Measurements from ENCODE around the gene SPEF1.

SPEF1 gene

DNA sequence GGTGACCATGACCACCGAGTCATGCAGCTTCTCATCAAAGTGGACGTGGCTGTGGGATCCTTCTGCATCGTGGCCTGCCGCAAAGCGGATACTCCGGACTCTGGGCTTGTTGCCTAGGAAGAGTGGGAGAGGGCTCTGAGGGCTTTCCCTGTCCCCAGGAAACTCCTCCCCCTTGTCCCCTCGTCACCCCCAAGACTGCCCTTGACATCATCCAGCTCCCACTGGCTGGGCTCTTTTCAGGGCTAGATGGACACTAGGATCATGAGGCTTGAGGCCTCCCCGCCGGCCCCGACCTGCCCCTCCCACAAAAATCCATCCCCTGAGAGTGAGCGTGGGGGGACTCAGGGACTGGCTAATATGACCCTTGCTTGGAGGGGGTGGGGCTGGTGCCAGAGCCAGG is 22.7 kb downstream of the SPEF1 start:
- H3K4me3 ChIP-seq (ENCODE audit: low read length): no peak overlapping the region
- H3K36me3 ChIP-seq (ENCODE audit: control insufficient read depth, low read depth, low read length): peaks cover 17% of the 10 kb centered on the region
- no peaks in the 10 kb centered on the region for H3K27me3 ChIP-seq (ENCODE audit: control insufficient read depth, insufficient read depth, low read length)
- H3K9me3 ChIP-seq (ENCODE audit: control insufficient read depth, low read depth, low read length): no peaks in the 10 kb centered on the region
- no peaks in the 10 kb centered on the region for H3K4me1 ChIP-seq (ENCODE audit: control insufficient read depth, low read depth, low read length)
- H3K27ac ChIP-seq (ENCODE audit: low read length): no peak overlapping the region
- H3K9ac ChIP-seq (ENCODE audit: low read length): no peak overlapping the region

- Histone ChIP-seq H3K4me1 (ENCODE audit: control insufficient read depth, low read depth, low read length) (peaks cover 7% of the 10 kb centered on the region), H3K4me3 (ENCODE audit: low read length) (no peak overlapping the region), H3K36me3 (ENCODE audit: control insufficient read depth, low read depth, low read length) (peaks cover 17% of the 10 kb centered on the region), H3K27ac (ENCODE audit: low read length) (no peak overlapping the region), H3K9ac (ENCODE audit: low read length) (no peak overlapping the region), H3K27me3 (ENCODE audit: control insufficient read depth, insufficient read depth, low read length) (peaks cover 7% of the 10 kb centered on the region), H3K9me3 (ENCODE audit: control insufficient read depth, low read depth, low read length) (no peaks in the 10 kb centered on the region)
These were observed 24.0 kb downstream of the SPEF1 start for GRCh38 chr20:3757268-3757667.

- H3K36me3 ChIP-seq (ENCODE audit: control insufficient read depth, low read depth, low read length): peaks cover 12% of the 10 kb centered on the region
- no peak overlapping the region for H3K9ac ChIP-seq (ENCODE audit: low read length)
- peaks cover 19% of the 10 kb centered on the region for H3K27me3 ChIP-seq (ENCODE audit: control insufficient read depth, insufficient read depth, low read length)
- peaks cover 8% of the 10 kb centered on the region for H3K4me1 ChIP-seq (ENCODE audit: control insufficient read depth, low read depth, low read length)
- H3K27ac ChIP-seq (ENCODE audit: low read length): no peak overlapping the region
- no peaks in the 10 kb centered on the region for H3K9me3 ChIP-seq (ENCODE audit: control insufficient read depth, low read depth, low read length)
- no peak overlapping the region for H3K4me3 ChIP-seq (ENCODE audit: low read length)
These were observed 25.3 kb downstream of the SPEF1 start for GRCh38 chr20:3755814-3756480.

DNA sequence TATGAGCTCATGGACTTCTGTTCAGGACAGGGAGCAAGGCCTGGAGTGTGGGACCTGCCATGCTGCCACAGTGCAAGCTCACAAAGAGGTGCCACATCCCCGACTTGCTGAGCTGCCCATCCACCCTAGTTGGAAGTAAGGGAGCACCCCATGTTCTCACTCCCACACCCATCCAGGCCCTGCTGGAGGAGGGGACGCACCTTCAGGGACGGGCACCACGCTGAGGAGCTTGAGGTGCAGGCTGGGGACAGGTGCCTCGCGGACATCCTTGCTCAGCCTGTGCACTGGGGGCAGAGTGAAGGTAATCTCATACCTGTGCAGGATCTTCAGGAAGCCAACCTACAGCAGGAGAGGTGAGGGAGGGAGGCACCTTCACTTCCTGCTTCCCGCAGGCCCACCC is 26.0 kb downstream of the SPEF1 start:
- H3K4me1 ChIP-seq (ENCODE audit: control insufficient read depth, low read depth, low read length): peaks cover 8% of the 10 kb centered on the region
- H3K27me3 ChIP-seq (ENCODE audit: control insufficient read depth, insufficient read depth, low read length): peaks cover 26% of the 10 kb centered on the region
- H3K9ac ChIP-seq (ENCODE audit: low read length): no peak overlapping the region
- peaks cover 9% of the 10 kb centered on the region for H3K36me3 ChIP-seq (ENCODE audit: control insufficient read depth, low read depth, low read length)
- H3K27ac ChIP-seq (ENCODE audit: low read length): no peak overlapping the region
- no peak overlapping the region for H3K4me3 ChIP-seq (ENCODE audit: low read length)
- no peaks in the 10 kb centered on the region for H3K9me3 ChIP-seq (ENCODE audit: control insufficient read depth, low read depth, low read length)

DNA sequence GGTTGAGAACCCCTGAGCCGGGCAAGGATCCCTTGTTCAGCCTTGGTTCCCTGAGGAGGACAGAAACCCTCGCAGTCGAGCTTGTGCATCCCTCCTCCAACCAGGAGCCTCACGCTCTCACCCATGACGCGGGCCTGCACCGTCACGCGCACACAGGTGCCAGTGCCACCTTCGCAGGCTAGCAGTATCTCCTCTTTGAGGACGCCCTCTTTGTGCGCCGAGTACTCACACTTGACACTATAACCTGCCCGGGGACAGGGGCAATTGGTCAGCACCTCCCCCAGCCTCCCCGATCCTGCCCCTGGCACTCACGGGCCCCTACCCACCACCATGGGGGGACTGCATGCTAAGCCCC is 27.0 kb downstream of the SPEF1 start:
- Histone ChIP-seq H3K4me3 (ENCODE audit: low read length) (no peak overlapping the region), H3K27ac (ENCODE audit: low read length) (no peak overlapping the region), H3K27me3 (ENCODE audit: control insufficient read depth, insufficient read depth, low read length) (peaks cover 36% of the 10 kb centered on the region), H3K9me3 (ENCODE audit: control insufficient read depth, low read depth, low read length) (no peaks in the 10 kb centered on the region), H3K9ac (ENCODE audit: low read length) (no peak overlapping the region), H3K4me1 (ENCODE audit: control insufficient read depth, low read depth, low read length) (peaks cover 8% of the 10 kb centered on the region), H3K36me3 (ENCODE audit: control insufficient read depth, low read depth, low read length) (peaks cover 9% of the 10 kb centered on the region)

- Histone ChIP-seq H3K9me3 (ENCODE audit: control insufficient read depth, low read depth, low read length) (no peaks in the 10 kb centered on the region), H3K27ac (ENCODE audit: low read length) (no peak overlapping the region), H3K27me3 (ENCODE audit: control insufficient read depth, insufficient read depth, low read length) (peaks cover 41% of the 10 kb centered on the region), H3K36me3 (ENCODE audit: control insufficient read depth, low read depth, low read length) (peaks cover 9% of the 10 kb centered on the region), H3K4me3 (ENCODE audit: low read length) (no peak overlapping the region), H3K4me1 (ENCODE audit: control insufficient read depth, low read depth, low read length) (peaks cover 8% of the 10 kb centered on the region), H3K9ac (ENCODE audit: low read length) (no peak overlapping the region)
These were observed 27.6 kb downstream of the SPEF1 start for GRCh38 chr20:3753501-3754275.

- peaks cover 8% of the 10 kb centered on the region for H3K4me1 ChIP-seq (ENCODE audit: control insufficient read depth, low read depth, low read length)
- peaks cover 47% of the 10 kb centered on the region for H3K27me3 ChIP-seq (ENCODE audit: control insufficient read depth, insufficient read depth, low read length)
- H3K36me3 ChIP-seq (ENCODE audit: control insufficient read depth, low read depth, low read length): peaks cover 7% of the 10 kb centered on the region
- H3K27ac ChIP-seq (ENCODE audit: low read length): no peak overlapping the region
- no peak overlapping the region for H3K9ac ChIP-seq (ENCODE audit: low read length)
- H3K4me3 ChIP-seq (ENCODE audit: low read length): no peak overlapping the region
- no peaks in the 10 kb centered on the region for H3K9me3 ChIP-seq (ENCODE audit: control insufficient read depth, low read depth, low read length)
These were observed 28.1 kb downstream of the SPEF1 start for GRCh38 chr20:3753098-3753497.

DNA sequence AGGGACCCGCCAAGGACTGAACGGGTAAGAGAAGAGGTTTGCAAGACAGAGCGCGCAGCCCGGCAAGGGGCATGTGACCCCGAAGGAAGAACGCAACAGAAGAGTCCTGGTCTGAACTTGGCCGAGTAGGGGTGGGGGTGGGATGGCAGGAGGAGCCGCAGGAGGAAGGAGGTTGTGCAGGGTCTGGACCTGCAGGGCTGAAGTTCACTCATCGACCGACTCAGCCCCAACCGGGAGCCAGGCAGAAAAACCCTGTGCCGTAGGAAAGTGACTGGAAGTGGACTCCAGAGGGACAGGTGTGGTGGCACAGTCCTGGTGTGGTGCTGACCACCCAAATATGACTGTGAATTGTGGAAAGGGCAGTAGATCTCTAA is 28.9 kb downstream of the SPEF1 start:
- peaks cover 52% of the 10 kb centered on the region for H3K27me3 ChIP-seq (ENCODE audit: control insufficient read depth, insufficient read depth, low read length)
- no peak overlapping the region for H3K27ac ChIP-seq (ENCODE audit: low read length)

GRCh38 chr20:3751675-3752385 is 29.4 kb downstream of the SPEF1 start:
- no peak overlapping the region for H3K27ac ChIP-seq (ENCODE audit: low read length)
- H3K27me3 ChIP-seq (ENCODE audit: control insufficient read depth, insufficient read depth, low read length): peaks cover 55% of the 10 kb centered on the region
- H3K4me1 ChIP-seq (ENCODE audit: control insufficient read depth, low read depth, low read length): peaks cover 8% of the 10 kb centered on the region
- peak overlapping the region; percentile 50 for H3K4me3 ChIP-seq (ENCODE audit: low read length)
- H3K9ac ChIP-seq (ENCODE audit: low read length): no peak overlapping the region
- H3K9me3 ChIP-seq (ENCODE audit: control insufficient read depth, low read depth, low read length): no peaks in the 10 kb centered on the region
- peaks cover 3% of the 10 kb centered on the region for H3K36me3 ChIP-seq (ENCODE audit: control insufficient read depth, low read depth, low read length)

More for the DNA sequence above, 28.9 kb downstream of the SPEF1 start:
- peaks cover 8% of the 10 kb centered on the region for H3K4me1 ChIP-seq (ENCODE audit: control insufficient read depth, low read depth, low read length)
- no peak overlapping the region for H3K9ac ChIP-seq (ENCODE audit: low read length)
- no peaks in the 10 kb centered on the region for H3K9me3 ChIP-seq (ENCODE audit: control insufficient read depth, low read depth, low read length)
- peak overlapping the region; percentile 50 for H3K4me3 ChIP-seq (ENCODE audit: low read length)
- peaks cover 3% of the 10 kb centered on the region for H3K36me3 ChIP-seq (ENCODE audit: control insufficient read depth, low read depth, low read length)

GRCh38 chr20:3751305-3751674 is 30.0 kb downstream of the SPEF1 start:
- Histone ChIP-seq H3K9ac (ENCODE audit: low read length) (no peak overlapping the region), H3K36me3 (ENCODE audit: control insufficient read depth, low read depth, low read length) (peaks cover 3% of the 10 kb centered on the region), H3K9me3 (ENCODE audit: control insufficient read depth, low read depth, low read length) (no peaks in the 10 kb centered on the region), H3K4me1 (ENCODE audit: control insufficient read depth, low read depth, low read length) (peaks cover 8% of the 10 kb centered on the region), H3K27me3 (ENCODE audit: control insufficient read depth, insufficient read depth, low read length) (peaks cover 55% of the 10 kb centered on the region), H3K27ac (ENCODE audit: low read length) (no peak overlapping the region), H3K4me3 (ENCODE audit: low read length) (peak overlapping the region; percentile 50)

- peaks cover under 1% of the 10 kb centered on the region for H3K36me3 ChIP-seq (ENCODE audit: control insufficient read depth, low read depth, low read length)
- H3K4me3 ChIP-seq (ENCODE audit: low read length): peak overlapping the region; percentile 49
- no peaks in the 10 kb centered on the region for H3K9me3 ChIP-seq (ENCODE audit: control insufficient read depth, low read depth, low read length)
- no peak overlapping the region for H3K9ac ChIP-seq (ENCODE audit: low read length)
- H3K27ac ChIP-seq (ENCODE audit: low read length): no peak overlapping the region
- H3K4me1 ChIP-seq (ENCODE audit: control insufficient read depth, low read depth, low read length): peaks cover 8% of the 10 kb centered on the region
- peaks cover 63% of the 10 kb centered on the region for H3K27me3 ChIP-seq (ENCODE audit: control insufficient read depth, insufficient read depth, low read length)
These were observed 31.3 kb downstream of the SPEF1 start for GRCh38 chr20:3749689-3750531.
